ENCODE results near the gene JRKL. TPM values are rescaled to one million over a fixed set of nuclear protein-coding genes. Genes with fewer than 3 reads are reported as not detected.

Gene JRKL
- total and polyA plus RNA-seq, 2 donors from 2014 or later: 4.6 to 12.5 TPM

DNA sequence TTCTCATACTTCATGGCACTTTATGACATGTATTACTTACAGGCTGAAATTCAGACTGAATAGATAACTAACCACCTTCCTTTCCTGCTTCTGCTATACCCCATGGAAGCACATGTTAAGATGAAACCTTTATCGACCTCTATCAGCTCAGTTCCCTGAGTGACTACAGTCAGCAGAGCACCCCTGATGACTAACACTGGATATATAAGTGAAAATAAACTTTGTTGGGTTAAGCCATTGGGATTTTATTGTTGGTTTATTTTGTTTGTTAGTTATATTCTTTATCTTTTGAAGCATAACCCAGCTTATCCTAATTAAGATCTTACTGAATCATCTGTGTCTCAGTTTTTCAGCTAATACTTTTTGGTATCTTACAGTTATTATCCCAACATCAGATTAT lies 23.8 kb upstream of the JRKL start:
- Histone ChIP-seq H3K27me3 (ENCODE audit: control insufficient read depth, insufficient read depth, low read length) (no peaks in the 10 kb centered on the region), H3K9ac (ENCODE audit: low read length in 3 of 3) (no peak overlapping the region), H3K36me3 (ENCODE audit: control insufficient read depth in 2 of 3, insufficient read depth in 3 of 3, low read length in 3 of 3) (peaks cover 0 to 4% (median 2%) of the 10 kb centered on the region in 3 donors), H3K27ac (ENCODE audit: low read depth in 2 of 2, low read length in 2 of 2) (no peak overlapping the region), H3K4me3 (ENCODE audit: low read length in 3 of 3) (no peak overlapping the region), H3K4me1 (ENCODE audit: control insufficient read depth in 2 of 3, insufficient read depth in 2 of 3, low read depth in 1 of 3, low read length in 3 of 3) (no peaks in the 10 kb centered on the region), H3K9me3 (ENCODE audit: control insufficient read depth in 2 of 3, insufficient read depth in 1 of 3, low read length in 3 of 3) (peaks cover 0 to 4% (median 0%) of the 10 kb centered on the region in 3 donors)
- intact Hi-C loops (cut with DNase I): no loop called here
- TF ChIP-seq, protein P1, sequence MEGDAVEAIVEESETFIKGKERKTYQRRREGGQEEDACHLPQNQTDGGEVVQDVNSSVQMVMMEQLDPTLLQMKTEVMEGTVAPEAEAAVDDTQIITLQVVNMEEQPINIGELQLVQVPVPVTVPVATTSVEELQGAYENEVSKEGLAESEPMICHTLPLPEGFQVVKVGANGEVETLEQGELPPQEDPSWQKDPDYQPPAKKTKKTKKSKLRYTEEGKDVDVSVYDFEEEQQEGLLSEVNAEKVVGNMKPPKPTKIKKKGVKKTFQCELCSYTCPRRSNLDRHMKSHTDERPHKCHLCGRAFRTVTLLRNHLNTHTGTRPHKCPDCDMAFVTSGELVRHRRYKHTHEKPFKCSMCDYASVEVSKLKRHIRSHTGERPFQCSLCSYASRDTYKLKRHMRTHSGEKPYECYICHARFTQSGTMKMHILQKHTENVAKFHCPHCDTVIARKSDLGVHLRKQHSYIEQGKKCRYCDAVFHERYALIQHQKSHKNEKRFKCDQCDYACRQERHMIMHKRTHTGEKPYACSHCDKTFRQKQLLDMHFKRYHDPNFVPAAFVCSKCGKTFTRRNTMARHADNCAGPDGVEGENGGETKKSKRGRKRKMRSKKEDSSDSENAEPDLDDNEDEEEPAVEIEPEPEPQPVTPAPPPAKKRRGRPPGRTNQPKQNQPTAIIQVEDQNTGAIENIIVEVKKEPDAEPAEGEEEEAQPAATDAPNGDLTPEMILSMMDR (IDR thresholded peaks at IDR 0.05; ENCODE audit: borderline replicate concordance, extremely low read depth, insufficient read depth): no peak
- FAIRE-seq: no peak
- DNase-seq: no peak

DNA sequence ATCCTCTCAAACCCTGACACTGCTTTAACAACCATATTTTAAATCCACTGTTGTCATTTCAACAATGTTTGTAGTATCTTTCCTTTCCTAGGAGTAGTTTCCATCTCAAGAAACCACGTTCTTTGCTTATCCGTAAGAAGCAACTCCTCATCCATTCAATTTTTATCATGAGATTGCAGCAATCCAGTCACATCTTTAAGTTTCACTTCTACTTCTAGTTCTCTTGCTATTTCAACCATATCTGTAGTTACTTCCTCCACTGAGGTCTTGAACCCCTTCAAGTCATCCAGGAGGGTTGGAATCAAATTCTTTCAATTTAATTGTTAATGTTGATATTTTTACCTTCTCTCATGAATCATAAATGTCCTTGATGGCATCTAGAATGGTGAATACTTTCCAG lies 22.5 kb upstream of the JRKL start:
- no peaks in the 10 kb centered on the region for H3K27me3 ChIP-seq (ENCODE audit: control insufficient read depth, insufficient read depth, low read length)
- intact Hi-C loops (cut with DNase I): no loop called here
- H3K4me1 ChIP-seq (ENCODE audit: control insufficient read depth in 2 of 3, insufficient read depth in 2 of 3, low read depth in 1 of 3, low read length in 3 of 3): no peaks in the 10 kb centered on the region
- DNase-seq (no peak), FAIRE-seq (no peak)
- no peak overlapping the region for H3K9ac ChIP-seq (ENCODE audit: low read length in 3 of 3)
- peaks cover 0 to 4% (median 2%) of the 10 kb centered on the region in 3 donors for H3K36me3 ChIP-seq (ENCODE audit: control insufficient read depth in 2 of 3, insufficient read depth in 3 of 3, low read length in 3 of 3)
- TF ChIP-seq, protein P1 (IDR thresholded peaks at IDR 0.05; ENCODE audit: borderline replicate concordance, extremely low read depth, insufficient read depth): no peak
- H3K4me3 ChIP-seq (ENCODE audit: low read length in 3 of 3): no peak overlapping the region
- H3K9me3 ChIP-seq (ENCODE audit: control insufficient read depth in 2 of 3, insufficient read depth in 1 of 3, low read length in 3 of 3): peaks cover 0 to 4% (median 0%) of the 10 kb centered on the region in 3 donors
- no peak overlapping the region for H3K27ac ChIP-seq (ENCODE audit: low read depth in 2 of 2, low read length in 2 of 2)

DNA sequence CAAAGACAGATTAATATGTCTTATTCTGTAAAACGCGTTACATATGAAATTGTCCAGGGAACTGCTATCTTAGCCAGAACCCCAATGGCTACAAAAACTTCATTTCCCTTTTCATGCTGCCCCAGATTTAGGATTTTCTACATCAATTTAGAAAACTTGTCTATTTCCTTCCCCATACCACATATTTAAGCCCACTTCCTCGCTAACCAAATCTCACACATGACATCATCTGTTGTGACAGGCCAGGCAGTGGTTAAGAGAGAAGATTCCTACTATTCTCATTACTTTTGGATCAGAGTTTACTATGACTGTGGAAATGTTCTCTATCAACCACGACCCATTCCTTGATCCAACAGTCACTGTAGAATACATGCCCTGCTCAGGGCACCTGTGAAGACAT lies 16.0 kb upstream of the JRKL start:
- Histone ChIP-seq H3K27ac (ENCODE audit: low read depth in 2 of 2, low read length in 2 of 2) (no peak overlapping the region), H3K36me3 (ENCODE audit: control insufficient read depth in 2 of 3, insufficient read depth in 3 of 3, low read length in 3 of 3) (peaks cover 0 to 3% (median 2%) of the 10 kb centered on the region in 3 donors), H3K4me1 (ENCODE audit: control insufficient read depth in 2 of 3, insufficient read depth in 2 of 3, low read depth in 1 of 3, low read length in 3 of 3) (no peaks in the 10 kb centered on the region), H3K9ac (ENCODE audit: low read length in 3 of 3) (no peak overlapping the region), H3K9me3 (ENCODE audit: control insufficient read depth in 2 of 3, insufficient read depth in 1 of 3, low read length in 3 of 3) (no peaks in the 10 kb centered on the region), H3K27me3 (ENCODE audit: control insufficient read depth, insufficient read depth, low read length) (no peaks in the 10 kb centered on the region), H3K4me3 (ENCODE audit: low read length in 3 of 3) (no peak overlapping the region)
- FAIRE-seq (no peak), DNase-seq (no peak)
- intact Hi-C loops (cut with DNase I): no loop called here
- TF ChIP-seq, protein P1 (IDR thresholded peaks at IDR 0.05; ENCODE audit: borderline replicate concordance, extremely low read depth, insufficient read depth): no peak

DNA sequence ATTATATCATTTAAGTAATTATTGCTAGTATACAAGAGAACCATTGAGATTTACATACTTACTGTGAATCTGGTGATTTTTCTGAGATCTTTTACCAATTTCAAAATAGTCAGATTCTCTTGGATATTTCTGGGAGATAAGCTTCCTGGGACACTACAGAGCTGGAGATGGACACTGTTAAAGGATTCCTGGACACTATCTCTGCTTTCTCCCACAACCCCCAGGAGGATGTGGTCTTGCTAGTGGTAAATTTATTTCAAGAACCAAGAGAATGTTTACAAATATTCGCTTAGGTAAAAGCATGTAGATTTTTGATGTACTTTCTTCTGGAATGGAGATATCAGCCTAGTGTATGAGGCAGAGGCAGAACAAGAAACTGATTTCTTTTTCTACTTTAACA lies 13.0 kb upstream of the JRKL start:
- Histone ChIP-seq H3K4me1 (ENCODE audit: control insufficient read depth in 2 of 3, insufficient read depth in 2 of 3, low read depth in 1 of 3, low read length in 3 of 3) (no peaks in the 10 kb centered on the region), H3K27me3 (ENCODE audit: control insufficient read depth, insufficient read depth, low read length) (no peaks in the 10 kb centered on the region), H3K9me3 (ENCODE audit: control insufficient read depth in 2 of 3, insufficient read depth in 1 of 3, low read length in 3 of 3) (no peaks in the 10 kb centered on the region), H3K27ac (ENCODE audit: low read depth in 2 of 2, low read length in 2 of 2) (no peak overlapping the region), H3K36me3 (ENCODE audit: control insufficient read depth in 2 of 3, insufficient read depth in 3 of 3, low read length in 3 of 3) (peaks cover 0 to 3% (median 0%) of the 10 kb centered on the region in 3 donors), H3K9ac (ENCODE audit: low read length in 3 of 3) (no peak overlapping the region), H3K4me3 (ENCODE audit: low read length in 3 of 3) (no peak overlapping the region)
- no peak for FAIRE-seq
- no peak for DNase-seq
- intact Hi-C loops (cut with DNase I): no loop called here
- TF ChIP-seq, protein P1 (IDR thresholded peaks at IDR 0.05; ENCODE audit: borderline replicate concordance, extremely low read depth, insufficient read depth): no peak
